GM12873 (cell line): ENCODE measurements around the gene DNAJC12.

Experiments
- TF ChIP-seq, protein P1 (sequence below): IDR thresholded peaks from 2 replicates; pipeline ENCODE4 v1.5.1; 2012; ENCODE audit warnings: low read depth, mild to moderate bottlenecking, moderate library complexity, low read length, control low read depth; ENCODE audit not compliant: insufficient read depth; ENCODE audit errors: missing control alignments

Gene DNAJC12

DNA sequence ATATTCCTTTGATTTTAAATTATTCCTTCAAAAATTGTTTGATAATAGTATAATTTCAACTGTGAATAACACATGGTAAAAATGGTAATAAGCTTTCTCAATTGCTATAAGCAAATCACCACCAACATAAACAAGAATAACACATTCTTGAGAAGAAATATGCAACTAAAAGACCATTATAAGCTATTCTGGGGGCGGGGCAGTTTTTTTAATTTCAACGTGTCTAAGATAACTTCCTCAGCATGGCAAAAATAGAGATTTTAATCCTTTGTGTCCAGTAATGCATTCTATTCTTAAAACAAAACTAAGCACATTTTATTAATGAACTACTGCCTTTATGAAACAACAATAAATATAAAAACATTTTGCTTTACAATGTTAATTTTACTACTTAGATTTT lies 1.5 kb downstream of the DNAJC12 start:
- TF ChIP-seq, protein P1, sequence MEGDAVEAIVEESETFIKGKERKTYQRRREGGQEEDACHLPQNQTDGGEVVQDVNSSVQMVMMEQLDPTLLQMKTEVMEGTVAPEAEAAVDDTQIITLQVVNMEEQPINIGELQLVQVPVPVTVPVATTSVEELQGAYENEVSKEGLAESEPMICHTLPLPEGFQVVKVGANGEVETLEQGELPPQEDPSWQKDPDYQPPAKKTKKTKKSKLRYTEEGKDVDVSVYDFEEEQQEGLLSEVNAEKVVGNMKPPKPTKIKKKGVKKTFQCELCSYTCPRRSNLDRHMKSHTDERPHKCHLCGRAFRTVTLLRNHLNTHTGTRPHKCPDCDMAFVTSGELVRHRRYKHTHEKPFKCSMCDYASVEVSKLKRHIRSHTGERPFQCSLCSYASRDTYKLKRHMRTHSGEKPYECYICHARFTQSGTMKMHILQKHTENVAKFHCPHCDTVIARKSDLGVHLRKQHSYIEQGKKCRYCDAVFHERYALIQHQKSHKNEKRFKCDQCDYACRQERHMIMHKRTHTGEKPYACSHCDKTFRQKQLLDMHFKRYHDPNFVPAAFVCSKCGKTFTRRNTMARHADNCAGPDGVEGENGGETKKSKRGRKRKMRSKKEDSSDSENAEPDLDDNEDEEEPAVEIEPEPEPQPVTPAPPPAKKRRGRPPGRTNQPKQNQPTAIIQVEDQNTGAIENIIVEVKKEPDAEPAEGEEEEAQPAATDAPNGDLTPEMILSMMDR, result no peak

DNA sequence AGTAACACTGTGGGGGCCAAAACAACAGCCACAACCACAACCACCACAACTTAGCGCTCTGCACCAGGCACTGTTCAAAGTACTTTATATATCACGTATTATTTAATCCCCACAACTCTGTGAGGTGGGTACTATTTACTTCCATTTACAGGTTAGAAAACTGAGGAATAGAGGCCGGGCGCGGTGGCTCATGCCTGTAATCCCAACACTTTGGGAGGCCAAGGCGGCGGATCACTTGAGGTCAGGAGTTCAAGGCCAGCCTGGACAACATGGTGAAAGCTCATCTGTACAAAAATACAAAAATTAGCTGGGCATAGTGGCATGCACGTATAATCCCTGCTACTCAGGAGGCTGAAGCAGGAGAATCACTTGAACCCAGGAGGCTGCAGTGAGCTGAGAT lies 3.6 kb downstream of the DNAJC12 start:
- TF ChIP-seq, protein P1, result no peak

DNA sequence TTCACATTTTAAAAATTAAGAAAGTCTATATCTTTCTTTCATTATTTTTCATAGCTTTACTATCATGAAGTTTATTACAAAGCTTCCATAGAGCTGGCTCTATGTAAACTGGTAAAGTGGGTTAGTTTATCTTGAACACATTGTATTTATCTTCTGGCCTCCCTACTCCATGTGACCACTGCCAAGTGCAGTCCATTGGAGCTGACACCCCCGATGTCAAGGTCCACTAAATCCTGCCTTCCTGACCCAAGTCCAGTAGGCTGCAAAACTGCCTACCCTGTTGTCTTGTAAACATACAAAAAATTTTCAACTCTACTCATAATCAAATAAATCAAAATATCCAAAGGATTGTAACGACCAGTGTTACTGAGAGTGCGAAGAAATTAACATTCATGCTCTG lies 10.2 kb downstream of the DNAJC12 start:
- TF ChIP-seq, protein P1, result no peak

DNA sequence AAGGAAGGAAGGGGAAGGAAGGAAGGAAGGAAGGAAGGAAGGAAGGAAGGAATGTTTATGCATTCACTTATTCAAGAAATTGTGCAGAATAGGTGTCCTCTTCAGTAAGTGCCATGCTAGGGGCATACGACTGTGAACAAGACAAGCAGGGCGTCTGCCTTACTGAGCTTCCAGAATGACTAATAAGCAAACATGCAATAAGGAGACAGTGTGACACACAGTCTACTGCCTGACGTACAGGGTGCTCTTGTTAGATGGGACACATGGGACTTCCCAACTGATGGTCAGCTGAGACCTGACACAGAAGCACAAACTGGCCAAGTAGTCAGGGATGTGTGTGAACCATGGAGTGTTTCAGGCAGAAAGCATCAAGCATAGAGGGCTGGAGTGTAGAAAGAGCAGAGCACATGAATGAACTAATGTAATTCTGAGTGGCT lies 18.2 kb downstream of the DNAJC12 start:
- TF ChIP-seq, protein P1, result no peak

DNA sequence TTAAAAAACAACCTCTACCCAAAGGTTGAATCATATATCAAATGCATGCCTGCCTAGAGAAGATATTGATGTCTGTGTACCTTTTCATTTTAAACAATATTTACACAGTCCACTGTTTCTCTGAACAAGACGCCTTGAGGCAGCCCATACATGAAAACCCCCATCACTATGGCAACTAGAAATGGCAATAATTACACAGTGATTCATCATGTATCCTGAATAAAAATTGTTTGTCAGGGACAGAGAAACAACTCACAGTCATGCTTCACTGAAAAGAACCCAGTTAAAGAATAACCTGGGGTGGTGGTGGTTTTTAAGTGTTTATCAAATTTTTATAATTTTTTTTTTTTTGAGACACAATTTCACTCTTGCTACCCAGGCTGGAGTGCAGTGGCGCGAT lies 19.7 kb downstream of the DNAJC12 start:
- TF ChIP-seq, protein P1, result no peak

DNA sequence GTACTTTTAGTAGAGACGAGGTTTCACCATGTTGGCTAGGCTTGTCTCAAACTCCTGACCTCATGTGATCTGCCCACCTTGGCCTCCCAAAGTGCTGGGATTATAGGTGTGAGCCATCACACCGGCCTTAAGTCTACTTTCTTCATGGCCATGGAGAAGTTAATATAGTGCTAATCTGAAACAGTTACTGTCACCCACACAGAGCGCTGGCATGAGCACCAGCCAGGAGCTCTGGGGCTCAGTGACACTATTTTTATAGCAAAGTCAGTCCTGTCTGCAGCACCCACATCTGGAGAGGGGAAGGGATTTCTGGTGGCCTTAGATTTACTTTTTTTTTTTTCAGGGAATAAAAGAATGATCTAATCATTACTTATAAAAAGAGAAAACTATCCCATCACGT lies 21.3 kb downstream of the DNAJC12 start:
- TF ChIP-seq, protein P1, result no peak

DNA sequence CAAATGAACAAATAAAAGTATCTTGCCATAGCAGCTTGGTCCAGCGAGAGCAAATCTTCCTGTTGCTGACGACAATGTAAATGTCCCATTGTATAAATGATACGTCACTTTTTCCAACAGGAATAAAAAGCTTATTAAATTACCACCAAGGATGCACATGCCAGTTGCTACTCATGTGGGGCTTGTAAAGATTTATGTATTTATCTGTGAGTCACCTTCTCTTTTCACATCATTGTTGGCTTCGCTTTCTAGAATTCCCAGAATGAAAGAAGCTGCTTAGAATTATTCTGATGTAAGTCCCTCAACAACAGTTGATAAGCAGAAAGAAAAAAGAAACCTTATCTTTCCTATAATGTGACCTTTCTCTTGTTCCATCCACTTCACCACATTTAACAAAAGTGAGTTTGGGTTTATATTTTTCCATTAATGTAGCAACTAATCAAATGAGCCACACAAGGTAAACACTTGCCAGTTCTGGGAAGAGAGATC lies 22.4 kb downstream of the DNAJC12 start:
- TF ChIP-seq, protein P1, result no peak
